Left cardiac atrium (tissue), 4 donors: ENCODE results near the gene GANAB. TPM values are rescaled to one million over a fixed set of nuclear protein-coding genes. Genes with fewer than 3 reads are reported as not detected.

Experiments
- ATAC-seq, 2 donors: fragments of 200-7000 bp; cut with Tn5 transposase; one replicate each; pipeline ENCODE4 v1.9.1; 2020; ENCODE audit warnings: mild to moderate bottlenecking in 2 of 2, moderate library complexity in 2 of 2
- DNase-seq: peaks from one replicate; pipeline ENCODE4 v3.0.0-alpha.2; 2020
- intact Hi-C, 2 donors: fragments of 100-400 bp; cut with DNase I; formaldehyde crosslinking; loops; one replicate each; pipeline versions ENCODE4 v1.14.1 to v1.15.1; 2022 to 2023
- total RNA-seq, 2 donors: library from RNA; stranded (reverse); fragmentation: NEBNext Ultra II Directional; extraction: Animal tissue kit (Norgen Biotek cat#: 25700); gene quantifications; one replicate each; pipeline ENCODE4 v1.2.1, GENCODE V29; 2021
- donor health status: DM: no; HTN: yes; CAD: no.
- donor health status: DM: no; HTN: yes; CAD: no; lungs with severe emphysema.
- donor health status: DM: yes; HTN: yes; CAD: no.
- donor health status: Dilated cardiomyopathy.

Gene GANAB
- total RNA-seq, 2 donors from 2014 or later, result 130 to 136 TPM

- ATAC-seq, result no peak
- intact Hi-C loops, result loop anchor here in 1 of 2 donors (10.0 kb wide), 1 partner anchor 249 kb away; no protein-coding TSS in a partner anchor
Observed at GRCh38 chr11:62605467-62605866, 40.9 kb downstream of the GANAB start.

GRCh38 chr11:62604460-62605120, 41.8 kb downstream of the GANAB start:
- no peak for DNase-seq
- no peak for ATAC-seq
- intact Hi-C loops, result loop anchor here in 1 of 2 donors (10.0 kb wide), 1 partner anchor 250 kb away; no protein-coding TSS in a partner anchor

More at GRCh38 chr11:62605467-62605866, 40.9 kb downstream of the GANAB start:
- DNase-seq, result no peak

GRCh38 chr11:62603776-62604299, 42.6 kb downstream of the GANAB start:
- no peak for ATAC-seq
- DNase-seq, result no peak
- intact Hi-C loops, result loop anchor here in 1 of 2 donors (10.0 kb wide), 1 partner anchor 251 kb away; no protein-coding TSS in a partner anchor

GRCh38 chr11:62603072-62603408, 43.4 kb downstream of the GANAB start:
- ATAC-seq (no peak), DNase-seq (no peak)

GRCh38 chr11:62602141-62603071, 44.0 kb downstream of the GANAB start:
- DNase-seq (peak; percentile 67), ATAC-seq (peak; percentile 53 to 69)
- intact Hi-C loops, result loop anchor here in 1 of 2 donors (10.0 kb wide), 1 partner anchor 252 kb away; no protein-coding TSS in a partner anchor

More at GRCh38 chr11:62603072-62603408, 43.4 kb downstream of the GANAB start:
- intact Hi-C loops, result loop anchor here in 1 of 2 donors (10.0 kb wide), 1 partner anchor 252 kb away; no protein-coding TSS in a partner anchor

- ATAC-seq (peak; percentile 86 to 91), DNase-seq (peak; percentile 97)
- intact Hi-C loops, result loop anchor here in 1 of 2 donors (10.0 kb wide), 1 partner anchor 253 kb away; no protein-coding TSS in a partner anchor
Observed at GRCh38 chr11:62601372-62602140, 44.9 kb downstream of the GANAB start, which contains the start of gene MTA2. MTA2 (minus strand) TSS chr11:62601865; CDS start chr11:62601450, 415 bp downstream.

GRCh38 chr11:62601122-62601371, 45.4 kb downstream of the GANAB start:
- ATAC-seq (peak; percentile 41 to 43), DNase-seq (peak; percentile 76)
- intact Hi-C loops, result loop anchor here in 1 of 2 donors (10.0 kb wide), 1 partner anchor 254 kb away; no protein-coding TSS in a partner anchor

- intact Hi-C loops, result loop anchor here in 1 of 2 donors (10.0 kb wide), 1 partner anchor 254 kb away; no protein-coding TSS in a partner anchor
- no peak for ATAC-seq
- DNase-seq, result no peak
Observed at GRCh38 chr11:62600367-62601121, 45.9 kb downstream of the GANAB start.

GRCh38 chr11:62599901-62600300, 46.5 kb downstream of the GANAB start:
- intact Hi-C loops, result loop anchor here in 1 of 2 donors (10.0 kb wide), 1 partner anchor 255 kb away; no protein-coding TSS in a partner anchor
- ATAC-seq (no peak), DNase-seq (no peak)

GRCh38 chr11:62599069-62599696, 47.2 kb downstream of the GANAB start:
- peak; percentile 73 for ATAC-seq
- intact Hi-C loops, result no loop called here
- peak; percentile 96 for DNase-seq

GRCh38 chr11:62595124-62595523, 51.3 kb downstream of the GANAB start:
- intact Hi-C loops, result no loop called here
- ATAC-seq (no peak), DNase-seq (no peak)

- intact Hi-C loops, result no loop called here
- DNase-seq (peak; percentile 85), ATAC-seq (peak in 1 of 2 donors; percentile 22)
Observed at GRCh38 chr11:62593434-62594044, 52.9 kb downstream of the GANAB start.

- intact Hi-C loops, result no loop called here
- no peak for ATAC-seq
- no peak for DNase-seq
Observed at GRCh38 chr11:62592989-62593421, 53.4 kb downstream of the GANAB start.

- peak; percentile 7 to 16 for ATAC-seq
Observed at GRCh38 chr11:62592146-62592815, 54.1 kb downstream of the GANAB start.

GRCh38 chr11:62591448-62592145, 54.8 kb downstream of the GANAB start, which contains the start of gene TUT1:
TUT1 (minus strand) TSS chr11:62591523; CDS start chr11:62591485, 38 bp downstream.
- ATAC-seq, result peak; percentile 96 to 97
- DNase-seq, result peak; percentile 96
- intact Hi-C loops, result no loop called here

More at GRCh38 chr11:62592146-62592815, 54.1 kb downstream of the GANAB start:
- intact Hi-C loops, result no loop called here
- no peak for DNase-seq
